K562 (cell line): Measurements from ENCODE around the gene RHBDL3. TPM values are rescaled to one million over a fixed set of nuclear protein-coding genes. Genes with fewer than 3 reads are reported as not detected.
A peak's percentile ranks its signal among the peaks of the same experiment; 100 is the strongest.

ENCODE experiments used
- ATAC-seq: fragments of 200-7000 bp; cut with Tn5 transposase; 3 replicates; pipeline ENCODE4 v1.9.1; 2020; ENCODE audit warnings: moderate library complexity
- BruUV-seq: library from RNA; stranded (reverse); fragments of 400-500 nt; replicated peaks from 2 replicates; lab custom pipeline; 2021; lab: Mats Ljungman, UMichigan
- CTCF ChIA-PET: fragments of 300-600 bp; formaldehyde crosslinking; extraction: SDS; loops from one replicate; lab custom pipeline; 2021; ENCODE audit warnings: low intra/inter-chr PET ratio; lab: Yijun Ruan, JAX
- POLR2A ChIA-PET: fragments of 300-600, 350-650 bp; sonication (Branson Sonifier 250); formaldehyde crosslinking; extraction: SDS; loops from one replicate; lab custom pipeline; 2021; ENCODE audit warnings: antibody characterized with exemption, inconsistent platforms; lab: Yijun Ruan, JAX
- DNase-seq, 4 experiments: peaks; one replicate each; pipeline versions ENCODE4 v3.0.0 to v3.0.0-alpha.2; 2011 to 2018; ENCODE audit warnings: low spot score in 3 of 4, mixed read lengths in 3 of 4; ENCODE audit errors: extremely low read depth in 1 of 4
- FAIRE-seq: peaks from 2 replicates; lab custom pipeline; 2011; peaks lifted over from hg19 to GRCh38; lab: Jason Lieb, UNC
- H2AFZ ChIP-seq: 2 replicates; pipeline ENCODE4 v1.6.0; 2011; ENCODE audit warnings: low read depth, low read length, control low read depth, inconsistent platforms
- H3K27ac ChIP-seq: fragments of 200-600 bp; 3 replicates; pipeline ENCODE4 v1.8.0; 2011; ENCODE audit warnings: low read depth, mild to moderate bottlenecking, control low read depth, inconsistent platforms, low read length, moderate library complexity, mixed read lengths; ENCODE audit errors: extremely low read depth
- H3K27me3 ChIP-seq, 2 experiments: fragments of 300-600 bp in 1 of 2; 2 replicates in 1 of 2; 3 replicates in 1 of 2; pipeline versions ENCODE4 v1.6.0 to v1.8.0; 2011; ENCODE audit warnings: inconsistent platforms in 2 of 2, low read length in 2 of 2, mild to moderate bottlenecking in 1 of 2, mixed read lengths in 1 of 2, moderate library complexity in 1 of 2; ENCODE audit not compliant: control insufficient read depth in 2 of 2, insufficient read depth in 2 of 2
- H3K36me3 ChIP-seq: fragments of 300-600 bp; 3 replicates; pipeline ENCODE4 v1.8.0; 2011; ENCODE audit warnings: mild to moderate bottlenecking, low read length, inconsistent platforms; ENCODE audit not compliant: control insufficient read depth, insufficient read depth
- H3K4me1 ChIP-seq, 2 experiments: fragments of 200-600 bp in 1 of 2; replicated peaks in 1 of 2; 2 replicates in 1 of 2; 3 replicates in 1 of 2; pipeline versions ENCODE4 v1.5.1 to v1.8.0; 2011; ENCODE audit warnings: inconsistent platforms in 2 of 2, low read length in 2 of 2, mild to moderate bottlenecking in 1 of 2, mixed read lengths in 1 of 2, moderate library complexity in 1 of 2; ENCODE audit not compliant: control insufficient read depth in 2 of 2, insufficient read depth in 2 of 2
- H3K4me2 ChIP-seq: 2 replicates; pipeline ENCODE4 v1.6.1; 2011; ENCODE audit warnings: low read length, control low read depth, inconsistent platforms, mixed read lengths; ENCODE audit not compliant: insufficient read depth
- H3K4me3 ChIP-seq: fragments of 200-600 bp; sonication (generic), shearing (Covaris generic); 2 replicates; pipeline ENCODE4 v1.5.1; 2016; ENCODE audit warnings: control low read depth, inconsistent platforms
- H3K79me2 ChIP-seq: fragments of 200-600 bp; 3 replicates; pipeline ENCODE4 v1.8.0; 2011; ENCODE audit warnings: low read length, inconsistent platforms; ENCODE audit not compliant: control insufficient read depth, insufficient read depth
- H3K9ac ChIP-seq, 2 experiments: 2 replicates each; pipeline versions ENCODE4 v1.6.0 to v1.6.1; 2011; ENCODE audit warnings: low read depth in 2 of 2, low read length in 2 of 2, control low read depth in 1 of 2, inconsistent platforms in 1 of 2, mild to moderate bottlenecking in 1 of 2, mixed read lengths in 1 of 2; ENCODE audit not compliant: insufficient read depth in 1 of 2
- H3K9me1 ChIP-seq: one replicate; pipeline ENCODE4 v1.6.0; 2011; ENCODE audit warnings: inconsistent platforms, mild to moderate bottlenecking, low read length, moderate library complexity; ENCODE audit not compliant: control insufficient read depth, insufficient read depth
- H3K9me3 ChIP-seq: replicated peaks from 2 replicates; pipeline ENCODE4 v1.5.1; 2011; ENCODE audit warnings: low read depth, low read length, inconsistent platforms; ENCODE audit not compliant: control insufficient read depth, insufficient read depth
- H4K20me1 ChIP-seq: replicated peaks from 2 replicates; pipeline ENCODE4 v1.6.1; 2011; ENCODE audit warnings: low read length, inconsistent platforms, mixed read lengths; ENCODE audit not compliant: control insufficient read depth, insufficient read depth
- BCL6 ChIP-seq: fragments of 250-450 bp; sonication (Bioruptor Pico); IDR thresholded peaks from 2 replicates; pipeline ENCODE4 v1.4.0; 2020
- HDAC8 ChIP-seq: fragments of 450-650 bp; IDR thresholded peaks from 2 replicates; pipeline ENCODE4 v1.6.1; 2016; ENCODE audit warnings: mild to moderate bottlenecking, missing genetic modification characterization, moderate library complexity, missing compliant biosample characterization
- HIVEP1 ChIP-seq: fragments of 250-450 bp; sonication (Bioruptor Pico); IDR thresholded peaks from 2 replicates; pipeline ENCODE4 v1.4.0; 2020; ENCODE audit warnings: mild to moderate bottlenecking
- MEIS2 ChIP-seq: fragments of 450-650 bp; IDR thresholded peaks from 2 replicates; pipeline ENCODE4 v1.6.1; 2014; ENCODE audit warnings: mild to moderate bottlenecking; ENCODE audit not compliant: partially characterized antibody
- POLR2B ChIP-seq: fragments of 450-650 bp; IDR thresholded peaks from 2 replicates; pipeline ENCODE4 v1.6.1; 2018; ENCODE audit warnings: low read depth; ENCODE audit not compliant: partially characterized antibody
- ZNF668 ChIP-seq: fragments of 250-450 bp; sonication (Bioruptor Pico); IDR thresholded peaks from 2 replicates; pipeline ENCODE4 v1.8.0; 2022; ENCODE audit warnings: mild to moderate bottlenecking, inconsistent platforms
- WGBS: fragments of 100-300 bp; shearing (Covaris generic); methylation state at CpG from one replicate; pipeline ENCODE4 v1.1.6; 2016; ENCODE audit warnings: low coverage, mixed read lengths; ENCODE audit not compliant: insufficient coverage; ENCODE audit errors: missing lambda C conversion rate; 5-methylcytosine and 5-hydroxymethylcytosine counted together
- in situ Hi-C: fragments of 300-500 bp; cut with MboI; formaldehyde crosslinking; loops from 4 replicates; pipeline ENCODE4 v1.15.0; 2018; ENCODE audit warnings: inconsistent platforms, mixed read lengths
- intact Hi-C: fragments of 100-400 bp; cut with micrococcal nuclease; formaldehyde crosslinking; loops from 2 replicates; pipeline ENCODE4 v1.14.2; 2022
- polyA plus RNA-seq, 8 experiments: library from polyadenylated mRNA; depleted of rRNA in 4 of 8; stranded (reverse) in 5 of 8; unstranded in 3 of 8; fragments of >200 nt; fragmentation: Nextera tagmentation in 2 of 8; fragmentation: Illumina TruSeq in 1 of 8; extraction: Ambion mirVana in 2 of 8; extraction: Trizol in 1 of 8; gene quantifications; 2 replicates each; pipeline versions ENCODE4 v1.2.1 to v1.2.3, GENCODE V29; 2011 to 2014; ENCODE audit warnings: inconsistent platforms in 1 of 8, missing spikeins in 1 of 8
- total RNA-seq, 7 experiments: library from RNA; depleted of rRNA in 6 of 7; stranded (reverse); fragments of >200 nt in 6 of 7; fragmentation: Illumina TruSeq in 2 of 7; extraction: Trizol in 2 of 7; gene quantifications; 2 replicates each; pipeline versions ENCODE4 v1.2.1 to v1.2.3, GENCODE V29; 2011 to 2021; ENCODE audit warnings: low replicate concordance in 1 of 7
- TF ChIP-seq, protein P1 (sequence below): fragments of 450-650 bp; IDR thresholded peaks from 2 replicates; pipeline ENCODE4 v1.6.1; 2018; ENCODE audit warnings: mild to moderate bottlenecking, low read depth; ENCODE audit not compliant: partially characterized antibody
- TF ChIP-seq, protein P2 (sequence below), 2 experiments: IDR thresholded peaks in 1 of 2; conservative IDR thresholded peaks in 1 of 2; 2 replicates each; pipeline ENCODE4 v1.6.1; 2016; ENCODE audit warnings: low read depth in 2 of 2, mild to moderate bottlenecking in 1 of 2, missing compliant biosample characterization in 1 of 2, missing genetic modification characterization in 1 of 2, moderate library complexity in 1 of 2

RHBDL3 gene
- total and polyA plus RNA-seq, 9 of the 15 experiments (the other 6 are each of a cell fraction or from before 2014, with no cell fraction given) = 0.06 to 0.31 (median 0.09) TPM; not detected in 4

DNA sequence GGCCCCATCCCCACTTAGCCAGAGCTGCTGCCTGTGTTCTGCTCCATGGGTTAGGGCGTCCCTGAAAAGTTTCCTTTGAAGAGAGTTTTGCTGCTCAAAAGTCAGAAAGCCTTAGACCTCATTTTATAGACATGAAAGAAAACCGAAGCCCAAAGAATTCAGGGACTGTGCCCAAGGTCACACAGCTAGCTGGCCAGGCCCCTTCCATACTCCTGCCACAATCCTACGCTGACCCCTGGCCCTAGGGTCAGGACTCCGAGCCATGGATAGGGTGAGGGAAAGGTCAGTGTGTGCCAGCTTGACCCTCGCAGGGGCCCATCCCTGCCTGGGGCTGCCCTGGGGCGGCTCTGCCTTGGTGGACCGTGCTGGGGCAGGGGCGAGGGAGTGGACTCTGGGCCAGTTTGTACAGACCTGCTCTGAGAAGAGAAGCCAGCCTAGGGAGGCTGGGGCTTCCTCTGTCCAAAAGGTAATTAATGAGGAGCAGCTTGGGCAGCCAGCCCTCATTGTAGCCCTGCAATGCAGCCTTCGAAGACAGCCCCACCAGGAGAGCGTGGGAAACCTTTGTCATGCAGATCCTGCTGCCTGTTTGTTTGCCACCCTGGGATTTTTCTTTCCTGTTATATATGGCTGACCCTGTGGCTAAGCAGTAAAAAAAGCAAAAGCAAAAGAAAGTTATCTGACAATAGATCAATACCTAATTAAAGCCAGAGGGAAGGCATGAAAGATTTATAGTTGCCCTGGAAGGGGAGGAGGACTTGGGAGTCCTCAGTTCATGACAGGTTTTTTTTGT is 37.4 kb downstream of the RHBDL3 start:
- Histone ChIP-seq H3K36me3 (no peaks in the 10 kb centered on the region), H3K27me3 (peaks cover under 1 to 5% of the 10 kb centered on the region in 2 experiments; a peak in 2 of 5 replicates), H4K20me1 (0 out of 2 replicates have a peak, but pooled peaks cover 4% of the 10 kb centered on the region), H3K4me1 (peaks cover 12% of the 10 kb centered on the region in 2 experiments; a peak in 4 of 5 replicates), H3K27ac (no peak overlapping the region), H3K9me3 (no peaks in the 10 kb centered on the region), H2AFZ (no peak overlapping the region), H3K4me2 (no peak overlapping the region), H3K79me2 (no peaks in the 10 kb centered on the region), H3K9ac (peak overlapping the region in 1 of 2 experiments; percentile 67; a peak in 1 of 4 replicates), H3K9me1 (no peaks in the 10 kb centered on the region), H3K4me3 (no peak overlapping the region)
- FAIRE-seq (no peak), DNase-seq (no peak), ATAC-seq (no peak)
- CTCF ChIA-PET = no interaction called here
- TF ChIP-seq MEIS2 (peak; percentile 57), HIVEP1 (CRISPR knock-in tag) (no peak), POLR2B (no peak), BCL6 (CRISPR knock-in tag) (no peak), HDAC8 (tag) (no peak), ZNF668 (CRISPR knock-in tag) (no peak)
- TF ChIP-seq, protein P1, sequence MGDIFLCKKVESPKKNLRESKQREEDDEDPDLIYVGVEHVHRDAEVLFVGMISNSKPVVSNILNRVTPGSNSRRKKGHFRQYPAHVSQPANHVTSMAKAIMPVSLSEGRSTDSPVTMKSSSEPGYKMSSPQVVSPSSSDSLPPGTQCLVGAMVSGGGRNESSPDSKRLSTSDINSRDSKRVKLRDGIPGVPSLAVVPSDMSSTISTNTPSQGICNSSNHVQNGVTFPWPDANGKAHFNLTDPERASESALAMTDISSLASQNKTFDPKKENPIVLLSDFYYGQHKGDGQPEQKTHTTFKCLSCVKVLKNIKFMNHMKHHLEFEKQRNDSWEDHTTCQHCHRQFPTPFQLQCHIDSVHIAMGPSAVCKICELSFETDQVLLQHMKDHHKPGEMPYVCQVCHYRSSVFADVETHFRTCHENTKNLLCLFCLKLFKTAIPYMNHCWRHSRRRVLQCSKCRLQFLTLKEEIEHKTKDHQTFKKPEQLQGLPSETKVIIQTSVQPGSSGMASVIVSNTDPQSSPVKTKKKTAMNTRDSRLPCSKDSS = no peak
- TF ChIP-seq, protein P2, sequence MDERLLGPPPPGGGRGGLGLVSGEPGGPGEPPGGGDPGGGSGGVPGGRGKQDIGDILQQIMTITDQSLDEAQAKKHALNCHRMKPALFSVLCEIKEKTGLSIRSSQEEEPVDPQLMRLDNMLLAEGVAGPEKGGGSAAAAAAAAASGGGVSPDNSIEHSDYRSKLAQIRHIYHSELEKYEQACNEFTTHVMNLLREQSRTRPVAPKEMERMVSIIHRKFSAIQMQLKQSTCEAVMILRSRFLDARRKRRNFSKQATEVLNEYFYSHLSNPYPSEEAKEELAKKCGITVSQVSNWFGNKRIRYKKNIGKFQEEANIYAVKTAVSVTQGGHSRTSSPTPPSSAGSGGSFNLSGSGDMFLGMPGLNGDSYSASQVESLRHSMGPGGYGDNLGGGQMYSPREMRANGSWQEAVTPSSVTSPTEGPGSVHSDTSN (CRISPR knock-in tag; IDR thresholded peaks at IDR 0.05; ENCODE audit: low read depth) = no peak
- TF ChIP-seq, protein P2 (tag; conservative IDR thresholded peaks at IDR 0.05; ENCODE audit: low read depth) = peak; percentile 71
- intact Hi-C loops = no loop called here
- in situ Hi-C loops = no loop called here
- no TSS peak for BruUV-seq
- WGBS = 64% methylated on average over 10 of the region's 10 CpGs
- POLR2A ChIA-PET = interaction anchor here (1.0 kb wide), 2 partner anchors 10 to 15 kb away, joined by 3 read pairs; no protein-coding TSS in a partner anchor
